OCI-LY1 (cell line): ENCODE data around the gene SPOCK1.

Source experiments
- H2AFZ ChIP-seq: fragments of 200-600 bp; sonication (generic), shearing (Covaris generic); 2 replicates; pipeline ENCODE4 v1.6.0; 2014; ENCODE audit warnings: antibody characterized with exemption, mild to moderate bottlenecking, low read length
- H3F3A ChIP-seq: fragments of 200-600 bp; sonication (generic), shearing (Covaris generic); 2 replicates; pipeline ENCODE4 v1.6.0; 2014; ENCODE audit warnings: mild to moderate bottlenecking, antibody characterized with exemption, low read length, moderate library complexity; ENCODE audit not compliant: insufficient read depth
- H3K27ac ChIP-seq: fragments of 200-600 bp; sonication (generic); 2 replicates; pipeline ENCODE4 v1.5.1; 2014; ENCODE audit warnings: low read length, mixed run types, mild to moderate bottlenecking, low read depth; ENCODE audit not compliant: poor library complexity, severe bottlenecking
- H3K27me3 ChIP-seq: fragments of 200-600 bp; sonication (generic); 2 replicates; pipeline ENCODE4 v1.6.0; 2014; ENCODE audit warnings: antibody characterized with exemption, mild to moderate bottlenecking, low read length, moderate library complexity; ENCODE audit not compliant: insufficient read depth
- H3K36me3 ChIP-seq: fragments of 200-600 bp; sonication (generic); 2 replicates; pipeline ENCODE4 v1.6.1; 2014; ENCODE audit warnings: mild to moderate bottlenecking, antibody characterized with exemption, low read length, moderate library complexity, mixed read lengths; ENCODE audit not compliant: insufficient read depth
- H3K4me1 ChIP-seq: fragments of 200-600 bp; sonication (generic); 2 replicates; pipeline ENCODE4 v1.5.1; 2014; ENCODE audit warnings: mild to moderate bottlenecking, low read length, moderate library complexity; ENCODE audit not compliant: insufficient read depth, severe bottlenecking
- H3K4me2 ChIP-seq: fragments of 200-600 bp; sonication (generic), shearing (Covaris generic); 2 replicates; pipeline ENCODE4 v1.6.1; 2014; ENCODE audit warnings: low read length
- H3K4me3 ChIP-seq: fragments of 200-600 bp; sonication (generic); 2 replicates; pipeline ENCODE4 v1.5.1; 2014; ENCODE audit warnings: low read length, low read depth, mild to moderate bottlenecking, mixed read lengths; ENCODE audit not compliant: poor library complexity, severe bottlenecking
- H3K79me2 ChIP-seq: fragments of 200-600 bp; shearing (Covaris generic); 2 replicates; pipeline ENCODE4 v1.6.1; 2016; ENCODE audit warnings: mixed run types, low read length, mixed read lengths; ENCODE audit not compliant: insufficient read depth
- H3K9ac ChIP-seq: fragments of 200-600 bp; sonication (generic), shearing (Covaris generic); 2 replicates; pipeline ENCODE4 v1.6.1; 2014; ENCODE audit warnings: mild to moderate bottlenecking, low read length, mixed read lengths
- H3K9me2 ChIP-seq: fragments of 200-600 bp; sonication (generic), shearing (Covaris generic); 2 replicates; pipeline ENCODE4 v1.6.1; 2014; ENCODE audit warnings: low read depth, mild to moderate bottlenecking, low read length, mixed read lengths
- H3K9me3 ChIP-seq: fragments of 200-600 bp; shearing (Covaris generic); 2 replicates; pipeline ENCODE4 v1.6.1; 2014; ENCODE audit warnings: low read length, mixed read lengths
- H4K20me1 ChIP-seq: fragments of 200-600 bp; sonication (generic), shearing (Covaris generic); 2 replicates; pipeline ENCODE4 v1.6.0; 2016; ENCODE audit warnings: mild to moderate bottlenecking, low read length; ENCODE audit not compliant: insufficient read depth
- CTCF ChIP-seq: fragments of 200-600 bp; sonication (generic), shearing (Covaris generic); IDR thresholded peaks from 2 replicates; pipeline ENCODE4 v1.5.1; 2017; ENCODE audit warnings: mild to moderate bottlenecking, antibody characterized with exemption, low read length, moderate library complexity, mixed read lengths
- EZH2 ChIP-seq: fragments of 200-600 bp; sonication (generic), shearing (Covaris generic); IDR thresholded peaks from 2 replicates; pipeline ENCODE4 v1.8.0; 2017; ENCODE audit warnings: borderline replicate concordance, mixed run types, mild to moderate bottlenecking, antibody characterized with exemption, low read length, moderate library complexity, mixed read lengths

Gene SPOCK1

GRCh38 chr5:137096149-137097103 lies 402.7 kb downstream of the SPOCK1 start:
- Histone ChIP-seq H3K4me3 (no peak overlapping the region), H3K4me1 (no peaks in the 10 kb centered on the region), H3K27ac (no peak overlapping the region), H4K20me1 (no peaks in the 10 kb centered on the region), H3K9ac (no peak overlapping the region), H2AFZ (no peak overlapping the region), H3K79me2 (no peaks in the 10 kb centered on the region), H3K36me3 (no peaks in the 10 kb centered on the region), H3K27me3 (no peaks in the 10 kb centered on the region), H3K9me3 (no peaks in the 10 kb centered on the region), H3K9me2 (no peaks in the 10 kb centered on the region), H3K4me2 (no peak overlapping the region), H3F3A (no peaks in the 10 kb centered on the region)
- TF ChIP-seq CTCF: no peak
- TF ChIP-seq EZH2: no peak

- Histone ChIP-seq H3K27me3 (no peaks in the 10 kb centered on the region), H3K79me2 (no peaks in the 10 kb centered on the region), H3K9ac (no peak overlapping the region), H3F3A (no peaks in the 10 kb centered on the region), H2AFZ (no peak overlapping the region), H3K4me3 (no peak overlapping the region), H3K36me3 (no peaks in the 10 kb centered on the region), H3K9me3 (no peaks in the 10 kb centered on the region), H4K20me1 (no peaks in the 10 kb centered on the region), H3K4me1 (peaks cover 3% of the 10 kb centered on the region), H3K4me2 (no peak overlapping the region), H3K9me2 (no peaks in the 10 kb centered on the region), H3K27ac (no peak overlapping the region)
- TF ChIP-seq CTCF (no peak), EZH2 (no peak)
These were observed 403.5 kb downstream of the SPOCK1 start for GRCh38 chr5:137095597-137095996.

GRCh38 chr5:137092831-137093230 lies 406.3 kb downstream of the SPOCK1 start:
- Histone ChIP-seq H3K9ac (no peak overlapping the region), H3K27me3 (no peaks in the 10 kb centered on the region), H4K20me1 (no peaks in the 10 kb centered on the region), H3F3A (no peaks in the 10 kb centered on the region), H3K4me2 (no peak overlapping the region), H3K27ac (no peak overlapping the region), H3K79me2 (no peaks in the 10 kb centered on the region), H3K9me2 (no peaks in the 10 kb centered on the region), H3K36me3 (no peaks in the 10 kb centered on the region), H3K4me1 (peaks cover 14% of the 10 kb centered on the region), H2AFZ (no peak overlapping the region), H3K9me3 (no peaks in the 10 kb centered on the region), H3K4me3 (no peak overlapping the region)
- TF ChIP-seq CTCF: no peak
- TF ChIP-seq EZH2: no peak
